GM19025 (cell line): ENCODE data around the gene CEP126.
A peak's percentile ranks its signal among the peaks of the same experiment; 100 is the strongest.

Experiments
- ATAC-seq: cut with Tn5 transposase; IDR thresholded peaks from one replicate; pipeline ENCODE4 v1.9.1; 2021; ENCODE audit warnings: mild to moderate bottlenecking, low read depth, moderate library complexity; ENCODE audit not compliant: unreplicated experiment

The CEP126 gene

GRCh38 chr11:102006835-102007566 is 92.2 kb downstream of the CEP126 start:
- no peak for ATAC-seq

DNA sequence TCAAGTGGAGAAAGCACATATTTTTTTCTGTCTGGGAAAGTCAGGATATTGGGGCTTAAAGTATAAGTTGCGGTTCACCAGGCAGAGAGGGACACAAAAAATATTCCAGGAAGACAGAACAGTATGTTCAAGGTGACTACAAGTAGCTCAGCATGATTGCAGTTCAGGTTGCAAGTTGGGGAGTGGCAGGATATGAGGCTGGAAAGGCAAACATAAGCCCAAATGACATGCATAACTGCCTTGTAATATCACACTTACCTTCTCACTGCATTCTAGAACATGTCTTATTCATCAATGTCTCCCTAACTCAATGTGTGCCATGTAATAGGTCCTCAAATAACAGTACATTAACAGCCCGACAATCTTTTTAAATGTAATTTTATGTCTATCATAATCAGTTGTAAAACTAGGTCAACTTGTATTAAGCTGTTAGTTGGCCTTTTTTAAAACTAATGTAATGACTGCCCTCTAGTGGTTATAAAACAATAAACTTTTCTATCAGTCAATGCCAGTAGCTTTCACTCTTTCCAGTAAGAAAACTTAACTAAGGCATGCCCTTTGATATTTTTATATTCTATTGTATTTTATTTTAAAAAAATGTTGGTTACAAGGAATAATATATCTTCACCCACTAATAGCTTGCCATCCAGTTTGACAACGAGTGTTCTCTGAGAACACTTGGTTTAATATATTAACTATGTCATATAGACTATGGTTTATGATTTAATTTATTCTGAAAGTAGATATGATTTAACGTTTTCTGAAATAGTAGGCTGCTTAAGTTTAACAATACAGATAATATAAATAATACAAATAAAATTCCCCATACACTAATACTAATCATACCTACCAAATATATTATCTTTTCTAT is 93.0 kb downstream of the CEP126 start:
- peak; percentile 51 for ATAC-seq

GRCh38 chr11:102010776-102011494 is 96.1 kb downstream of the CEP126 start:
- ATAC-seq: no peak

GRCh38 chr11:102012946-102013345 is 98.1 kb downstream of the CEP126 start:
- no peak for ATAC-seq

- no peak for ATAC-seq
Observed at GRCh38 chr11:102014756-102015155, 99.9 kb downstream of the CEP126 start.

- no peak for ATAC-seq
Observed at GRCh38 chr11:102017026-102017425, 102.2 kb downstream of the CEP126 start.

DNA sequence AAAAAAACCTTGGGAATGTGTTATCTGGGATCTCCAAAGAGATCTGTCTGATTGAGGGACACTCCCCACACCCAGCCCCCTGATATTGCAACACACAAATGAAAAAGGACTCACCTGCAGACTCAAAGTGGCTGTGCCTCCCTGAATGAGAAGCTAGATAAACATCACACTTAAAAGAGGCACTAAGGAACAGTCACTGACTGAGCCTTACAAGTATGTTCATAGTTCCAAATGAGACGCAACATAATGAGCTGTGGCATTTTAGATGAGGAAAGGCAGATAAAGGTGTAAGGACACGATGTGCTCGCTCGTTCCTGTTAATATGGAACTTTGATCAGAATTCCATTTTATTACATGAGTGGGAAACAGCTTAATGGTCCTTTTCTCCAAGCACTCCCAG is 111.4 kb downstream of the CEP126 start:
- ATAC-seq: no peak

- no peak for ATAC-seq
Observed at GRCh38 chr11:102026959-102027358, 112.1 kb downstream of the CEP126 start.

GRCh38 chr11:102036757-102037156 is 121.9 kb downstream of the CEP126 start:
- no peak for ATAC-seq

DNA sequence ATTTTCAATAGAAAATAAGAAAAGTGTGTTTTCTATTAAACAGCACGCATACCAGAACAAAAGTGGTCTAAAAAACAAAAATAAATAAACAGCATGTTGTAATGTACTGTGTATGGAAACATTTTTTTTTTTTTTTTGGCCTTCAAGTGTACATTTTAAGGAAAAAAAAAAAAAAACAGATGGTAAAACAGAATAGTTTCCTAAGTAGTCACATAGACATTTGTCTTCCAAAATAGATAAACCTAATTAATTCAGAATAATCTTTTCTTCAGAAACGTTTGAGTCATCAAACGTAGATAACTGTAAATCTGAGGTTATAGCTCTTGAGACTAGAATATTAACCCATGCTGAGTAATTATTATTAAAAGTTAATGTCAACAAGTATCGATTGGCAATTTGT is 132.0 kb downstream of the CEP126 start:
- no peak for ATAC-seq

DNA sequence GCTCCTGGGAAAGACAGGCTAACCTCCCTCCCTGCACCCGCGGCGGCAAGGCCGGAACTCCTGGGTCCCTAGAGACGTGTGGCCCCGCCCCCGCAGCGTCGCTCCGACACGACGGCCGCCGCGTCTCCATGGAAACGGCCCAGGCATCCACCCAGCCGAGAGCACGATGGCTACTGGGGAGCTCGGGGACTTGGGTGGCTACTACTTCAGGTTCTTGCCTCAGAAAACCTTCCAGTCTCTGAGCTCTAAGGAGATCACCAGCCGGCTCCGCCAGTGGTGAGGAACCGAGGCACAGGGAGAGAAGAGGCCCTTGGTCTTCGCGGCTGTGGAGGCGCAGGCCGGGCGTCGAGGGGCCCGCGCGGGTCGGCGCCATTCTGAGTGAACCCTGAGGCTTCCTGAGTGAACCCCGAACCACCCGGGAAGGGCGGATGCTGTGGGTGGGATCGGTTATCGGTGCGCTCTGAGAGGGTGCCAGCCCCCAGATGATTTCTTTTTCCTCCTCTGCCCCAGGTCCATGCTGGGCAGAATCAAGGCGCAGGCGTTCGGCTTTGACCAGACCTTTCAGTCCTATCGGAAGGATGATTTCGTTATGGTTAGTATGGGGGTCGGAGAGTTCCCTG is 132.6 kb downstream of the CEP126 start, which contains the start of gene CFAP300:
CFAP300 (plus strand) TSS at position 133 of the 620 bp plus-strand sequence; CDS start at position 167, 34 bp downstream.
- no peak for ATAC-seq
